Endothelial cell of umbilical vein (primary cell): ENCODE measurements around the gene SULT4A1. TPM values are rescaled to one million over a fixed set of nuclear protein-coding genes. Genes with fewer than 3 reads are reported as not detected.

Experiments used
- BruUV-seq: library from RNA; stranded (reverse); fragments of 400-500 nt; replicated peaks from 2 replicates; lab custom pipeline; 2021; lab: Mats Ljungman, UMichigan
- CTCF ChIA-PET: fragments of 300-600, 350-600 bp; sonication (Branson Sonifier 250); formaldehyde crosslinking; loops from one replicate; lab custom pipeline; 2021; ENCODE audit warnings: antibody characterized with exemption, inconsistent platforms; lab: Charles Lee
- POLR2A ChIA-PET: fragments of 300-600, 350-600 bp; sonication (Branson Sonifier 250); formaldehyde crosslinking; loops from one replicate; lab custom pipeline; 2021; ENCODE audit warnings: antibody characterized with exemption, inconsistent platforms; lab: Charles Lee
- DNase-seq: peaks from one replicate; pipeline ENCODE4 v3.0.0-alpha.2; 2011; ENCODE audit warnings: low read depth, low spot score
- FAIRE-seq: peaks from 2 replicates; lab custom pipeline; 2011; peaks lifted over from hg19 to GRCh38; lab: Jason Lieb, UNC
- H2AFZ ChIP-seq: 2 replicates; pipeline ENCODE4 v1.6.0; 2012; ENCODE audit warnings: low read depth, low read length, control low read depth, inconsistent platforms
- H3K27ac ChIP-seq: 2 replicates; pipeline ENCODE4 v1.5.1; 2011; ENCODE audit warnings: low read depth, mild to moderate bottlenecking, control low read depth, low read length, moderate library complexity; ENCODE audit not compliant: insufficient read depth
- H3K27me3 ChIP-seq, 2 experiments: 2 replicates each; pipeline versions ENCODE4 v1.6.0 to v1.6.1; 2011; ENCODE audit warnings: low read length in 2 of 2, mixed read lengths in 1 of 2; ENCODE audit not compliant: control insufficient read depth in 2 of 2, insufficient read depth in 2 of 2
- H3K36me3 ChIP-seq, 2 experiments: 2 replicates in 1 of 2; 3 replicates in 1 of 2; pipeline ENCODE4 v1.5.1; 2011; ENCODE audit warnings: low read length in 2 of 2, mild to moderate bottlenecking in 1 of 2, moderate library complexity in 1 of 2; ENCODE audit not compliant: control insufficient read depth in 2 of 2, insufficient read depth in 2 of 2; ENCODE audit errors: extremely low read depth in 1 of 2
- H3K4me1 ChIP-seq: 3 replicates; pipeline ENCODE4 v1.5.1; 2011; ENCODE audit warnings: mild to moderate bottlenecking, low read length; ENCODE audit not compliant: control insufficient read depth, insufficient read depth; ENCODE audit errors: extremely low read depth
- H3K4me2 ChIP-seq: 2 replicates; pipeline ENCODE4 v1.6.1; 2011; ENCODE audit warnings: low read length, control low read depth, mixed read lengths; ENCODE audit not compliant: insufficient read depth
- H3K4me3 ChIP-seq, 3 experiments: fragments of 200-600 bp in 1 of 3; sonication (generic), shearing (Covaris generic) in 1 of 3; replicated peaks in 1 of 3; 2 replicates each; pipeline ENCODE4 v1.5.1; 2011 to 2016; ENCODE audit warnings: control low read depth in 3 of 3, low read length in 3 of 3, mild to moderate bottlenecking in 2 of 3, inconsistent platforms in 1 of 3, low read depth in 1 of 3, moderate library complexity in 1 of 3; ENCODE audit not compliant: insufficient read depth in 1 of 3
- H3K79me2 ChIP-seq: 2 replicates; pipeline ENCODE4 v1.6.0; 2012; ENCODE audit warnings: low read length, inconsistent platforms; ENCODE audit not compliant: control insufficient read depth, insufficient read depth
- H3K9ac ChIP-seq: replicated peaks from 2 replicates; pipeline ENCODE3; 2011; ENCODE audit warnings: low read length, control low read depth; ENCODE audit not compliant: insufficient read depth; ENCODE audit errors: extremely low read depth
- H3K9me1 ChIP-seq: replicated peaks from 3 replicates; pipeline ENCODE4 v1.6.0; 2011; ENCODE audit warnings: mild to moderate bottlenecking, low read length; ENCODE audit not compliant: control insufficient read depth, insufficient read depth; ENCODE audit errors: extremely low read depth
- H3K9me3 ChIP-seq: replicated peaks from 2 replicates; pipeline ENCODE4 v1.5.1; 2012; ENCODE audit warnings: low read length, inconsistent platforms; ENCODE audit not compliant: control insufficient read depth, insufficient read depth
- H4K20me1 ChIP-seq: replicated peaks from 2 replicates; pipeline ENCODE3; 2011; ENCODE audit warnings: mild to moderate bottlenecking, low read length; ENCODE audit not compliant: control insufficient read depth, insufficient read depth; ENCODE audit errors: extremely low read depth
- EZH2 ChIP-seq: IDR thresholded peaks from 2 replicates; pipeline ENCODE4 v1.6.1; 2012; ENCODE audit warnings: borderline replicate concordance, low read depth, mild to moderate bottlenecking, moderate library complexity, low read length, inconsistent platforms; ENCODE audit not compliant: severe bottlenecking
- FOS ChIP-seq: IDR thresholded peaks from 2 replicates; pipeline ENCODE4 v1.6.1; 2011; ENCODE audit warnings: mild to moderate bottlenecking, low read length, moderate library complexity, borderline replicate concordance; ENCODE audit not compliant: insufficient read depth
- GATA2 ChIP-seq: IDR thresholded peaks from 2 replicates; pipeline ENCODE4 v1.7.0; 2011; ENCODE audit warnings: low read depth, mild to moderate bottlenecking, moderate library complexity, mixed read lengths, low read length; ENCODE audit not compliant: insufficient read length, insufficient read depth
- JUN ChIP-seq: IDR thresholded peaks from 2 replicates; pipeline ENCODE4 v1.6.1; 2011; ENCODE audit warnings: borderline replicate concordance, low read depth; ENCODE audit not compliant: insufficient read length, insufficient read depth
- MYC ChIP-seq: IDR thresholded peaks from one replicate; pipeline ENCODE4 v1.6.1; 2011; ENCODE audit warnings: mild to moderate bottlenecking, low read depth, low read length
- POLR2A ChIP-seq: IDR thresholded peaks from 2 replicates; pipeline ENCODE4 v1.6.1; 2012; ENCODE audit warnings: low read depth, mild to moderate bottlenecking, control low read depth, low read length
- POLR2AphosphoS5 ChIP-seq: IDR thresholded peaks from 2 replicates; pipeline ENCODE4 v1.6.1; 2012; ENCODE audit warnings: low read depth, mild to moderate bottlenecking, control low read depth, low read length, moderate library complexity; ENCODE audit not compliant: insufficient read depth
- dilution Hi-C: fragments of 300-500 bp; cut with MboI; formaldehyde crosslinking; loops from one replicate; pipeline ENCODE4 v1.15.0; 2019; ENCODE audit warnings: low sequenced_read_pairs; ENCODE audit not compliant: extremely low pct_ligation_motif_present
- intact Hi-C: fragments of 100-400 bp; cut with micrococcal nuclease; formaldehyde crosslinking; loops from one replicate; pipeline ENCODE4 v1.10.0; 2022
- polyA plus RNA-seq, 4 experiments: library from polyadenylated mRNA; depleted of rRNA in 3 of 4; stranded (reverse) in 3 of 4; unstranded in 1 of 4; fragments of >200 nt; gene quantifications; 2 replicates each; pipeline versions ENCODE4 v1.2.1 to v1.2.3, GENCODE V29; 2011 to 2012; ENCODE audit warnings: missing spikeins in 1 of 4
- total RNA-seq: library from RNA; stranded (reverse); gene quantifications from 2 replicates; pipeline ENCODE4 v1.2.3, GENCODE V29; 2021
- TF ChIP-seq, protein P1 (sequence below): IDR thresholded peaks from 2 replicates; pipeline ENCODE4 v1.6.1; 2011; ENCODE audit not compliant: insufficient read depth, insufficient read length
- TF ChIP-seq, protein P2 (sequence below), 2 donors: IDR thresholded peaks; 1 replicate in 1 of 2; 2 replicates in 1 of 2; pipeline ENCODE4 v1.5.1; 2011; ENCODE audit warnings: low read length in 2 of 2, mild to moderate bottlenecking in 2 of 2, moderate library complexity in 2 of 2, control low read depth in 1 of 2, inconsistent platforms in 1 of 2, low read depth in 1 of 2; ENCODE audit not compliant: insufficient read depth in 1 of 2; ENCODE audit errors: extremely low read depth in 1 of 2

The SULT4A1 gene
- total and polyA plus RNA-seq, 2 donors (not counting 3 experiments of a cell fraction or from before 2014, with no cell fraction given), result 0.48 TPM; not detected in 1

DNA sequence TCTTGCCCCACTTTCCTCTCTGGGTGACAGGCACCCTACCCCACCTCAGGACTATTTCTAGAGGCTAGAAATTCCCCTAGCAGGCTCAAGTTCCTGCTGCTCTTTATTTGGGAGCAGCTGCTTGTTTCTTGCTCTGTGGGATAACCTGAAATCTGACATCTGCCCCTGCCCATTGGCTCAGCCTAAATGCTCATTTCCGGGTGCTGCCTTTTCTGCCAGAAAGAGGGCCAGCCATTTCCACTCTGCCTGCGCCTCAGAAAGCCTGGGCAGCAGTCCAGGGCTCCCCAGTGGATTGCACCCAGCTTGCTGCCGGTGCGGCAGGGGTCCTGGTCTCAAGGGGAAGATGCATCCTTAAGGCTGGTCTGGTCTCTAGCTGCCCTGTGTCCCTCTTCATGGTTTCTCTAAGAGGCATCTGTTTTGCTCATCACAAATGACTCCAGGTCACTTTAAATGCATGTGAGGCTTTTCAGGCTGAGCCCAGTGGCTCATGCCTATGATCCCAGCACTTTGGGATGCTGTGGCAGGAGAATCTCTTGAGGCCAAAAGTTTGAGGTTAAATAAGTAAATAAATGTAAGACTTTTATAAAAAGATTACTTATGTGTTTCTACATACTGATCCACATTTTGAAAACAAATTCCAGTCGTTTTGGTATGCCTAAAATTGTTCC lies 39.8 kb upstream of the SULT4A1 start:
- Histone ChIP-seq H2AFZ (no peak overlapping the region), H3K27me3 (no peaks in the 10 kb centered on the region), H3K79me2 (no peaks in the 10 kb centered on the region), H3K4me1 (no peaks in the 10 kb centered on the region), H3K9me3 (no peaks in the 10 kb centered on the region), H3K36me3 (no peaks in the 10 kb centered on the region), H3K27ac (no peak overlapping the region), H4K20me1 (no peaks in the 10 kb centered on the region), H3K9ac (no peak overlapping the region), H3K9me1 (no peaks in the 10 kb centered on the region), H3K4me3 (no peak overlapping the region), H3K4me2 (no peak overlapping the region)
- intact Hi-C loops (no loop called here), dilution Hi-C loops (no loop called here)
- POLR2A ChIA-PET, result no interaction called here
- no peak for DNase-seq
- no peak for FAIRE-seq
- no peak for TF ChIP-seq GATA2
- TF ChIP-seq POLR2AphosphoS5, result no peak
- TF ChIP-seq MYC, result no peak
- TF ChIP-seq FOS, result no peak
- TF ChIP-seq, protein P1, sequence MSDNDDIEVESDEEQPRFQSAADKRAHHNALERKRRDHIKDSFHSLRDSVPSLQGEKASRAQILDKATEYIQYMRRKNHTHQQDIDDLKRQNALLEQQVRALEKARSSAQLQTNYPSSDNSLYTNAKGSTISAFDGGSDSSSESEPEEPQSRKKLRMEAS, result no peak
- no peak for TF ChIP-seq POLR2A
- TF ChIP-seq EZH2, result no peak
- TF ChIP-seq, protein P2, sequence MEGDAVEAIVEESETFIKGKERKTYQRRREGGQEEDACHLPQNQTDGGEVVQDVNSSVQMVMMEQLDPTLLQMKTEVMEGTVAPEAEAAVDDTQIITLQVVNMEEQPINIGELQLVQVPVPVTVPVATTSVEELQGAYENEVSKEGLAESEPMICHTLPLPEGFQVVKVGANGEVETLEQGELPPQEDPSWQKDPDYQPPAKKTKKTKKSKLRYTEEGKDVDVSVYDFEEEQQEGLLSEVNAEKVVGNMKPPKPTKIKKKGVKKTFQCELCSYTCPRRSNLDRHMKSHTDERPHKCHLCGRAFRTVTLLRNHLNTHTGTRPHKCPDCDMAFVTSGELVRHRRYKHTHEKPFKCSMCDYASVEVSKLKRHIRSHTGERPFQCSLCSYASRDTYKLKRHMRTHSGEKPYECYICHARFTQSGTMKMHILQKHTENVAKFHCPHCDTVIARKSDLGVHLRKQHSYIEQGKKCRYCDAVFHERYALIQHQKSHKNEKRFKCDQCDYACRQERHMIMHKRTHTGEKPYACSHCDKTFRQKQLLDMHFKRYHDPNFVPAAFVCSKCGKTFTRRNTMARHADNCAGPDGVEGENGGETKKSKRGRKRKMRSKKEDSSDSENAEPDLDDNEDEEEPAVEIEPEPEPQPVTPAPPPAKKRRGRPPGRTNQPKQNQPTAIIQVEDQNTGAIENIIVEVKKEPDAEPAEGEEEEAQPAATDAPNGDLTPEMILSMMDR (IDR thresholded peaks at IDR 0.05; ENCODE audit: extremely low read depth in 1 of 2, insufficient read depth in 1 of 2, low read depth in 1 of 2, low read length in 2 of 2), result no peak
- no peak for TF ChIP-seq JUN
- CTCF ChIA-PET, result interaction anchor here (1.9 kb wide), 1 partner anchor 19 kb away, joined by 12 read pairs; no protein-coding TSS in a partner anchor
- BruUV-seq, result no TSS peak
